Panc1 (cell line): ENCODE data around the gene THRB. TPM values are rescaled to one million over a fixed set of nuclear protein-coding genes. Genes with fewer than 3 reads are reported as not detected.

Experiments used
- ATAC-seq: fragments of 200-7000 bp; cut with Tn5 transposase; 2 replicates; pipeline ENCODE4 v1.9.1; 2020; ENCODE audit warnings: mild to moderate bottlenecking, moderate library complexity
- BruUV-seq: library from RNA; stranded (reverse); fragments of 400-500 nt; replicated peaks from 2 replicates; lab custom pipeline; 2021; lab: Mats Ljungman, UMichigan
- CTCF ChIA-PET: fragments of 300-600 bp; sonication (Branson Sonifier 250); formaldehyde crosslinking; loops from one replicate; lab custom pipeline; 2022; ENCODE audit warnings: antibody characterized with exemption; lab: Charles Lee
- POLR2A ChIA-PET: fragments of 300-600 bp; sonication (Branson Sonifier 250); formaldehyde crosslinking; loops from one replicate; lab custom pipeline; 2022; ENCODE audit warnings: antibody characterized with exemption; lab: Charles Lee
- DNase-seq: peaks from one replicate; pipeline ENCODE4 v3.0.0-alpha.2; 2010; ENCODE audit warnings: low read depth, low spot score
- H3K27ac ChIP-seq: 2 replicates; pipeline ENCODE4 v1.5.1; 2011; ENCODE audit warnings: mild to moderate bottlenecking, low read length, inconsistent platforms
- H3K27me3 ChIP-seq: fragments of 200-500 bp; sonication (Bioruptor generic); 2 replicates; pipeline ENCODE4 v1.6.0; 2014; ENCODE audit warnings: low read length, inconsistent platforms; ENCODE audit not compliant: control insufficient read depth, insufficient read depth
- H3K36me3 ChIP-seq: fragments of 200-500 bp; sonication (Bioruptor generic); 2 replicates; pipeline ENCODE4 v1.5.1; 2014; ENCODE audit warnings: inconsistent platforms, mild to moderate bottlenecking, low read length, moderate library complexity; ENCODE audit not compliant: control insufficient read depth, insufficient read depth
- H3K4me1 ChIP-seq: 2 replicates; pipeline ENCODE4 v1.5.1; 2011; ENCODE audit warnings: inconsistent platforms, mild to moderate bottlenecking, low read length, moderate library complexity; ENCODE audit not compliant: control insufficient read depth, insufficient read depth
- H3K4me3 ChIP-seq, 2 experiments: 2 replicates each; pipeline ENCODE4 v1.5.1; 2011 to 2012; ENCODE audit warnings: low read depth in 2 of 2, low read length in 2 of 2, mild to moderate bottlenecking in 2 of 2, inconsistent platforms in 1 of 2, moderate library complexity in 1 of 2
- H3K9me3 ChIP-seq: fragments of 200-500 bp; sonication (Bioruptor generic); 2 replicates; pipeline ENCODE4 v1.5.1; 2014; ENCODE audit warnings: low read depth, mild to moderate bottlenecking, inconsistent platforms, low read length, moderate library complexity; ENCODE audit not compliant: control insufficient read depth, insufficient read depth
- CTCF ChIP-seq: fragments of 450-650 bp; IDR thresholded peaks from 2 replicates; pipeline ENCODE4 v1.5.1; 2017; ENCODE audit warnings: mild to moderate bottlenecking
- POLR2AphosphoS5 ChIP-seq: IDR thresholded peaks from 2 replicates; pipeline ENCODE4 v1.6.1; 2012; ENCODE audit warnings: mild to moderate bottlenecking, low read depth, low read length, moderate library complexity
- REST ChIP-seq, 2 experiments: IDR thresholded peaks; 2 replicates each; pipeline ENCODE4 v1.6.1; 2011 to 2012; ENCODE audit warnings: low read depth in 2 of 2, control low read depth in 1 of 2, low read length in 1 of 2, mild to moderate bottlenecking in 1 of 2, moderate library complexity in 1 of 2; ENCODE audit not compliant: insufficient read depth in 1 of 2
- SIN3A ChIP-seq: IDR thresholded peaks from 2 replicates; pipeline ENCODE4 v1.6.1; 2012; ENCODE audit warnings: low read depth, mild to moderate bottlenecking, low read length, moderate library complexity, borderline replicate concordance; ENCODE audit not compliant: insufficient read depth
- TCF7L2 ChIP-seq: IDR thresholded peaks from 2 replicates; pipeline ENCODE4 v1.6.1; 2011; ENCODE audit warnings: mild to moderate bottlenecking, low read depth, low read length, inconsistent platforms
- in situ Hi-C: cut with HindIII; loops from 2 replicates; pipeline ENCODE4 v1.10.0; 2016; ENCODE audit warnings: low sequenced_read_pairs, low pct_unique_long_range_greater_than_20kb
- intact Hi-C: fragments of 100-400 bp; cut with micrococcal nuclease; formaldehyde crosslinking; loops from one replicate; pipeline ENCODE4 v1.10.0; 2022; ENCODE audit not compliant: unreplicated experiment
- total RNA-seq: library from RNA; stranded (reverse); gene quantifications from one replicate; pipeline ENCODE4 v1.2.1, GENCODE V29; 2021; ENCODE audit not compliant: unreplicated experiment

The THRB gene
- total RNA-seq, 1 experiment from 2014 or later: 3.9 TPM

DNA sequence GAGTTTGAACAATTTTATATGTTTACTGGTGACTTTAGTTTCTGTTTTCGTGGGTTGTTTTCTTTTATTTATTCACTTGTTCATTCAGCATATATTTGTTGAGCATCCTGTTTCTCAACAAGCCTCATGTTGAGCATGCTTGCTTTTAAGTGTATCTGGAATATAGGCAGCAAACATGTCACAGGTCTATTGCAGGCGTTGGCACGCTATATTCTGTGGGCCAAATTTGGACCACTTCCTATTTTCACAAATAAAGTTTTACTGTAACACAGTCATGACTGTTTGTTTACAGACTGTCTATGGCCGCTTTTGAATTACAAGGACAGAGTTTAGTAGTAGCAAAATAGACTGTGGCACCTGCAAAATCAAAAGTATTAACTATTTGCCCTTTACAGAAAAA lies 89.6 kb downstream of the THRB start:
- no peak for ATAC-seq
- Histone ChIP-seq H3K4me3 (no peak overlapping the region), H3K4me1 (no peaks in the 10 kb centered on the region; the same call in 1 of the 2 replicates), H3K27me3 (no peaks in the 10 kb centered on the region), H3K27ac (no peak overlapping the region), H3K36me3 (no peaks in the 10 kb centered on the region), H3K9me3 (no peaks in the 10 kb centered on the region)
- no peak for DNase-seq
- intact Hi-C loops (no loop called here), in situ Hi-C loops (no loop called here)
- ChIA-PET CTCF (no interaction called here), POLR2A (no interaction called here)
- BruUV-seq: no TSS peak
- TF ChIP-seq CTCF: no peak
- no peak for TF ChIP-seq POLR2AphosphoS5
- no peak for TF ChIP-seq SIN3A
- TF ChIP-seq TCF7L2: no peak
- TF ChIP-seq REST (IDR thresholded peaks at IDR 0.05; ENCODE audit: insufficient read depth in 1 of 2, low read depth in 2 of 2, low read length in 1 of 2): no peak

- Histone ChIP-seq H3K4me1 (no peaks in the 10 kb centered on the region; the same call in 1 of the 2 replicates), H3K4me3 (no peak overlapping the region), H3K27me3 (no peaks in the 10 kb centered on the region), H3K27ac (no peak overlapping the region), H3K36me3 (no peaks in the 10 kb centered on the region), H3K9me3 (no peaks in the 10 kb centered on the region)
- in situ Hi-C loops: no loop called here
- intact Hi-C loops: no loop called here
- ChIA-PET CTCF (no interaction called here), POLR2A (interaction anchor here (0.7 kb wide), 1 partner anchor 219 kb away, joined by 7 read pairs; no protein-coding TSS in a partner anchor)
- no TSS peak for BruUV-seq
- ATAC-seq (no peak), DNase-seq (no peak)
- TF ChIP-seq POLR2AphosphoS5 (no peak), REST (IDR thresholded peaks at IDR 0.05; ENCODE audit: insufficient read depth in 1 of 2, low read depth in 2 of 2, low read length in 1 of 2) (no peak), TCF7L2 (no peak), CTCF (no peak), SIN3A (no peak)
These were observed 92.9 kb downstream of the THRB start for GRCh38 chr3:24401811-24402185.
